Measurements from ENCODE around the gene RASSF4. TPM values are rescaled to one million over a fixed set of nuclear protein-coding genes. Genes with fewer than 3 reads are reported as not detected.

The RASSF4 gene
- total and polyA plus RNA-seq, 2 donors (not counting 3 experiments of a cell fraction or from before 2014, with no cell fraction given) = 7.6 to 8.2 TPM

DNA sequence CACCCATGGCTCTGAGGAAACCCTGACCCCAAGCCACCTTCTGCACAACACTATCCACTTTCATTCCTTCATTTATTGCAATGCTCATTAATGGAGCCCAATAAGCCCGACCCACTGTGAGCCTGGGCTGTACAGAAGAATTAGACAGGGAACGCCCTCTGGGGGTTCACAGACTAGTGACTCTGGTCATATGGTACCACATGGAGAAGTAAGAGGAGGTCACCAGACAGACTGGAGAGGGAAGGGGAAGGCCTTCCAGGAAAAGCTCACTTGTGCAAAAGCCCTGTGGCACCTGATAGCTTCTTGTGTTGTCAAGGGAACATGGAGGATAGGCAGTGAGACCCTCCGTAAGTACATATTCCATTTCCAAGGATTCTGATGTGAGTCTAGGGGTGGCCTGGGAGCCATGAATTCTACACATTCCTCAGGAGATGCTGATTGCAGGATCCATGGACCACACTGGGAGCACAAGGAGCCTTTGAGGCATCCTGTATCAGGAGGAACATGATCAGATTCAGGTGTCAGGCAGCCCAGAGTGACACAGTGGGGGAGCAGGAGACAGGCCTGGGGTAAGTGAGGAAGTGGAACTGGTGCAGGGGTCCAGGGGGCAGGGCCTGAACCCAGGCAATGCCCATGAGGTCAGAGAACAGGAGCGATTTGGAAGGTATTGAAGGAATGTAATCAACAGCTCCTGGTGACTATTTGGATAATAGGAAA lies 28.5 kb upstream of the RASSF4 start:
- ChIA-PET POLR2A (no interaction called here), CTCF (interaction anchor here (0.6 to 1.4 kb wide), 2 partner anchors 11 to 14 kb away, joined by 3 to 5 read pairs; no protein-coding TSS in a partner anchor)
- Histone ChIP-seq H3K9me1 (replicated peaks; ENCODE audit: control insufficient read depth, extremely low read depth, insufficient read depth, low read length) (no peaks in the 10 kb centered on the region), H3K4me3 (replicated peaks in 1 of 3; ENCODE audit: insufficient read depth in 1 of 3, low read depth in 1 of 3, low read length in 3 of 3) (no peak overlapping the region), H3K4me1 (ENCODE audit: control insufficient read depth, extremely low read depth, insufficient read depth, low read length) (no peaks in the 10 kb centered on the region), H3K36me3 (ENCODE audit: control insufficient read depth in 2 of 2, extremely low read depth in 1 of 2, insufficient read depth in 2 of 2, low read length in 2 of 2) (no peaks in the 10 kb centered on the region), H2AFZ (ENCODE audit: low read depth, low read length) (no peak overlapping the region), H3K27ac (ENCODE audit: insufficient read depth, low read depth, low read length) (no peak overlapping the region), H3K27me3 (ENCODE audit: control insufficient read depth in 2 of 2, insufficient read depth in 2 of 2, low read length in 2 of 2) (no peaks in the 10 kb centered on the region), H3K9me3 (replicated peaks; ENCODE audit: control insufficient read depth, insufficient read depth, low read length) (no peaks in the 10 kb centered on the region), H3K9ac (replicated peaks; ENCODE audit: extremely low read depth, insufficient read depth, low read length) (no peak overlapping the region), H4K20me1 (replicated peaks; ENCODE audit: control insufficient read depth, extremely low read depth, insufficient read depth, low read length) (no peaks in the 10 kb centered on the region), H3K4me2 (ENCODE audit: insufficient read depth, low read length) (no peak overlapping the region), H3K79me2 (ENCODE audit: control insufficient read depth, insufficient read depth, low read length) (no peaks in the 10 kb centered on the region)
- TF ChIP-seq POLR2A (IDR thresholded peaks at IDR 0.05; ENCODE audit: low read depth, low read length) (no peak), GATA2 (IDR thresholded peaks at IDR 0.05; ENCODE audit: insufficient read depth, insufficient read length, low read depth, low read length) (no peak), MYC (IDR thresholded peaks at IDR 0.05; ENCODE audit: low read depth, low read length) (no peak), FOS (IDR thresholded peaks at IDR 0.05; ENCODE audit: borderline replicate concordance, insufficient read depth, low read length) (no peak), JUN (IDR thresholded peaks at IDR 0.05; ENCODE audit: borderline replicate concordance, insufficient read depth, insufficient read length, low read depth) (no peak), EZH2 (IDR thresholded peaks at IDR 0.05; ENCODE audit: borderline replicate concordance, low read depth, low read length, severe bottlenecking) (no peak), POLR2AphosphoS5 (IDR thresholded peaks at IDR 0.05; ENCODE audit: insufficient read depth, low read depth, low read length) (no peak)
- TF ChIP-seq, protein P1, sequence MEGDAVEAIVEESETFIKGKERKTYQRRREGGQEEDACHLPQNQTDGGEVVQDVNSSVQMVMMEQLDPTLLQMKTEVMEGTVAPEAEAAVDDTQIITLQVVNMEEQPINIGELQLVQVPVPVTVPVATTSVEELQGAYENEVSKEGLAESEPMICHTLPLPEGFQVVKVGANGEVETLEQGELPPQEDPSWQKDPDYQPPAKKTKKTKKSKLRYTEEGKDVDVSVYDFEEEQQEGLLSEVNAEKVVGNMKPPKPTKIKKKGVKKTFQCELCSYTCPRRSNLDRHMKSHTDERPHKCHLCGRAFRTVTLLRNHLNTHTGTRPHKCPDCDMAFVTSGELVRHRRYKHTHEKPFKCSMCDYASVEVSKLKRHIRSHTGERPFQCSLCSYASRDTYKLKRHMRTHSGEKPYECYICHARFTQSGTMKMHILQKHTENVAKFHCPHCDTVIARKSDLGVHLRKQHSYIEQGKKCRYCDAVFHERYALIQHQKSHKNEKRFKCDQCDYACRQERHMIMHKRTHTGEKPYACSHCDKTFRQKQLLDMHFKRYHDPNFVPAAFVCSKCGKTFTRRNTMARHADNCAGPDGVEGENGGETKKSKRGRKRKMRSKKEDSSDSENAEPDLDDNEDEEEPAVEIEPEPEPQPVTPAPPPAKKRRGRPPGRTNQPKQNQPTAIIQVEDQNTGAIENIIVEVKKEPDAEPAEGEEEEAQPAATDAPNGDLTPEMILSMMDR (IDR thresholded peaks at IDR 0.05; ENCODE audit: extremely low read depth in 1 of 2, insufficient read depth in 1 of 2, low read depth in 1 of 2, low read length in 2 of 2) = no peak
- TF ChIP-seq, protein P2, sequence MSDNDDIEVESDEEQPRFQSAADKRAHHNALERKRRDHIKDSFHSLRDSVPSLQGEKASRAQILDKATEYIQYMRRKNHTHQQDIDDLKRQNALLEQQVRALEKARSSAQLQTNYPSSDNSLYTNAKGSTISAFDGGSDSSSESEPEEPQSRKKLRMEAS (IDR thresholded peaks at IDR 0.05; ENCODE audit: insufficient read depth, insufficient read length) = no peak
- dilution Hi-C loops (cut with MboI; ENCODE audit: extremely low pct_ligation_motif_present, low sequenced_read_pairs) = no loop called here
- FAIRE-seq (no peak), DNase-seq (ENCODE audit: low read depth, low spot score) (no peak)
- intact Hi-C loops (cut with micrococcal nuclease) = no loop called here
- BruUV-seq (replicated peaks) = no TSS peak
